Stimulated activated memory B cell treated with anti-CD40 and anti-IgM and Interleukin-4, amounts not matched to agents 10 μg/mL and 1 μg/mL and 100 μg/mL, for 72 hours (primary cell): ENCODE measurements around the gene ALKBH6.

ENCODE experiments used
- ATAC-seq: fragments of 150-1000 bp; cut with Tn5 transposase; 2 replicates; pipeline ENCODE4 v1.10.0; 2021
- H3K27ac Mint-ChIP-seq: one replicate; pipeline ENCODE4 v1.8.0; 2022; ENCODE audit warnings: mild to moderate bottlenecking, mixed read lengths
- H3K27me3 Mint-ChIP-seq: one replicate; pipeline ENCODE4 v1.8.0; 2022; ENCODE audit warnings: mixed read lengths
- H3K36me3 Mint-ChIP-seq: one replicate; pipeline ENCODE4 v1.8.0; 2022; ENCODE audit warnings: mixed read lengths
- H3K4me1 Mint-ChIP-seq: one replicate; pipeline ENCODE4 v1.8.0; 2022; ENCODE audit warnings: mixed read lengths
- H3K4me3 Mint-ChIP-seq: one replicate; pipeline ENCODE4 v1.8.0; 2022; ENCODE audit warnings: mild to moderate bottlenecking, moderate library complexity, mixed read lengths
- H3K9me3 Mint-ChIP-seq: one replicate; pipeline ENCODE4 v1.8.0; 2022; ENCODE audit warnings: mixed read lengths

ALKBH6 gene

DNA sequence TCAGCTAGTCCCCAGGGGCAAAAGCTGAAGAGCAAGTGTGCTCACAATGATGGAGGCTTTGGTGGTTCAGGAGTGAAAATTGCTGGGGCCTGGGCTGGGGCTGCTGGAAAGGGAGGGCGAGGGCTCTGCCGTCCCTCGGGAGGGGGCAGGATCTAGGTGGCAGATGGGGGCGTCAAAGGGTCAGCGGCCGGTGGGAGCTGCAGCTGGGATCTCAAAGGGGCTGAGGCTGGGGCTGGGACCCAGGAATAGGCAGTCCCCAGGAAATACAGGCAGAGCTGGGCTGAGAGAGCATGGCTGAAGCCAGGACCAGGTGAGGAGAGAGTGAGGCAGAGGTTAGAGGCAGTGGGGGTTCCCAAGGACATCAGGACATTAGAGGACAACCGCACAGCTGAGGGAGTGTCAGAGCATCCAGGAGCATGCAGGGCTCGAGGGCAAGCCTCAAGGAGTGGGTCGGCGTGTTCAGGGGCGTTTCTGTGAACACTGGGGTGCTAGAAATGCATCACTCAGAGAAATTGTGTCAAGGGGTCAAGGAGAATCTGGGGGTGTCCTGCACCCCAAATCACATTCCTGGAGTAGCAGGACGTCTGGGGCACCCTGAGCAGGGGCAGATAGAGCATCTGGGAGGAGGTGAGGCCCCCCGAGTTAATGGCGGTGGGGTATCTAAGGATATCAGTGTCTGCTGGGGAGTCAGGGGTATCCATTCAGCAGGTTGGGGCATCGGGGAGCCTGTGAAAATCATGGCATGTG, 4.2 kb downstream of the ALKBH6 start:
- Mint-ChIP-seq H3K27ac (no peak overlapping the region), H3K36me3 (peaks cover 12% of the 10 kb centered on the region), H3K4me1 (peaks cover 42% of the 10 kb centered on the region), H3K27me3 (no peaks in the 10 kb centered on the region), H3K4me3 (peak overlapping the region; percentile 48), H3K9me3 (no peaks in the 10 kb centered on the region)
- no peak for ATAC-seq

DNA sequence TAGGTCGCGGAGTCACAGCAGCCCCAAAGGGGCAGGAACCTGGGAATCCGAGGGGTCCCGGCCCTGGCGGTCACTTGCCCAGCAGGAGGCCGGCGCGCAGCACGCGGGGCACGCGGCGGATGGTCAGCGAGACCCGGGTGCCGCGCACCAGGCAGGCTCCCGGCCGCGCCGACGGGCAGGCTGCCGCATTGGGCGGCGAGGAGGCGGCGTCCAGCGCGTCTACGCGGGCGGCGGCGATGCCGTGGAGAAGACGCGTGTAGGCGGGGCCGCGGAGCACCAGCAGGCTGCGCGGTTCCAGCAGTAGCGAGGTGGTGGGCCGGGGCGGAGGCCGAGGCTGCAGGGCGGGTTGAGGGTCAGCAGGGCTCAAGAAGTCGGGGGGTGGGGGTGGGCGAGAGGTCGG, 4.8 kb downstream of the ALKBH6 start:
- Mint-ChIP-seq H3K36me3 (peaks cover 16% of the 10 kb centered on the region), H3K4me3 (peak overlapping the region; percentile 48), H3K9me3 (no peaks in the 10 kb centered on the region), H3K4me1 (peaks cover 36% of the 10 kb centered on the region), H3K27me3 (no peaks in the 10 kb centered on the region), H3K27ac (peak overlapping the region; percentile 33)
- peak; percentile 43 for ATAC-seq

DNA sequence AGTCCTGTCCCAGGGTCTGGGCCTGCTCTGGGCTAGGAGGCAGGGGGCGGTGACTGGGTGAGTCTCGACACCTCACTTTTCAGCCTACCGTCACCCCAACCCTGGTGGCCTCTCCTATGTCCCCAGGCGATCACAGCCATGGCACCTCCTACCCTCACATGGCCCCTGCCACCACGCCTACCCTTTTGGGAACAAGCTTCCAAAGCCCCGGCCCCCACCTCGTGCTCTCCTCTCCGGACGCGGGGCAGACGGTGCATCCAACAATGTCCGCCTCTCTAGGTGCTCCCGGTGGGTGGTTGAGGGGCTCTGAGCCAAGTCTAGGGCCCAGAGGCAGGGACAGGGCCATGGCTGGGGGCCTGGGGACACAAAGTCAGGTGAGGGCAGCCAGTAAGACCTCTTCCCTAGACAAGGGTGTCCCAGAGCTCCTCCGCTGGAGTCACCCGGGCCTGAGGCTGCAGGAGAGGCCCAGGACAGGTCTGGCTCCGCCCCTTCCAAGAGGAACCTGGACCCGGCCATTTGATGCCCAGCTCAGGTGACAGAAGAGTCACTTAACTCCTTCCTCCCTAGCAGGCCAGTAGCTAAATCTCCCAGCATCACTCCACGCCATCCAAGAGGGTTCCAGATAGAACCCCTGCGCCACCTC, 5.6 kb downstream of the ALKBH6 start, which contains the start of gene SYNE4:
TSS of gene SYNE4 (minus strand) at position 478 of the 643 bp plus-strand sequence. CDS start at position 346, 132 bp downstream.
- ATAC-seq = no peak
- Mint-ChIP-seq H3K4me3 (peak within 1 kb of the TSS; percentile 50), H3K27me3 (no peaks in the 10 kb centered on the region), H3K4me1 (peaks cover 28% of the 10 kb centered on the region), H3K9me3 (no peaks in the 10 kb centered on the region), H3K36me3 (peaks cover 17% of the 10 kb centered on the region), H3K27ac (peak within 1 kb of the TSS; percentile 33)

DNA sequence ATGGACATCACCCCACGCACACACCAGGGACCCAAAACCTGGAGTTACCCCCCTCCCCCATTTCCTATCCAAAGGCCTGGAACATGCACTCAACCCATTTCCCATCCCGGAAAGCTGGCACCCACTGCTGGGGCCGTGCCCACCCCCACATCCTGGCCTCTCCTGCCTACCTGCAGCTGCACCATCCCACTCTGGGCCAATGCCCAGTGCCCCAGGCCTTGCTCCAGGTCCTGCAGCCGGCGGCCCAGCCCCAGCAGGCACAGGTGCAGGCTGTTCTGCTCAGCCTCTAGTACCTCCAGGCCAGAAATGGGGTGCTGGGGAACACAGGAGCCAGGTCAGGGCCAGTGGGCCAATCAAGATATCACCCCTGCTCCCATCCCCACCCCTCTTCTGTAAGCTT, 7.1 kb downstream of the ALKBH6 start:
- ATAC-seq = no peak
- H3K27me3 Mint-ChIP-seq = no peaks in the 10 kb centered on the region
- peaks cover 21% of the 10 kb centered on the region for H3K36me3 Mint-ChIP-seq
- no peak overlapping the region for H3K27ac Mint-ChIP-seq
- H3K4me1 Mint-ChIP-seq = peaks cover 23% of the 10 kb centered on the region
- H3K4me3 Mint-ChIP-seq = no peak overlapping the region
- H3K9me3 Mint-ChIP-seq = no peaks in the 10 kb centered on the region

DNA sequence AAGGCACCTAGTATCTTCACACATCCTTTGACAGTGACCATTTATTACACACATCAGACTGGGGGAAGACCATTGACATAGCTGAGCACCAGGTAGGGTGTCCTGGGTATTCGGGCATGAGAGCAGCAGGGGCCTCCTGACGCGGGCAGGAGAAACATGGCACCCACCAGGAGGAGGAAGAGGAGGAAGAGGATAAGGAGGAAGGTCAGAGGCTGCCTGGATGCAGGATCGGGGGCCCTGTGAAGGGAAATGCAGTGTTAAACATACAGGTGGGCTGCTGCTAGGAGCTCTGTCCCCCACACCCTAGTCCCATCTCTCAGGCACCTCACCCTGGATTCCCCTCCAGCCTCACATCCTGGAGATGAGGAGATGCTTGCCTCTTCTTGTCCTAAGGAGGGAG, 10.7 kb downstream of the ALKBH6 start:
- Mint-ChIP-seq H3K4me1 (peaks cover 17% of the 10 kb centered on the region), H3K27me3 (no peaks in the 10 kb centered on the region), H3K9me3 (no peaks in the 10 kb centered on the region), H3K27ac (no peak overlapping the region), H3K36me3 (peaks cover 22% of the 10 kb centered on the region), H3K4me3 (no peak overlapping the region)
- ATAC-seq = no peak

DNA sequence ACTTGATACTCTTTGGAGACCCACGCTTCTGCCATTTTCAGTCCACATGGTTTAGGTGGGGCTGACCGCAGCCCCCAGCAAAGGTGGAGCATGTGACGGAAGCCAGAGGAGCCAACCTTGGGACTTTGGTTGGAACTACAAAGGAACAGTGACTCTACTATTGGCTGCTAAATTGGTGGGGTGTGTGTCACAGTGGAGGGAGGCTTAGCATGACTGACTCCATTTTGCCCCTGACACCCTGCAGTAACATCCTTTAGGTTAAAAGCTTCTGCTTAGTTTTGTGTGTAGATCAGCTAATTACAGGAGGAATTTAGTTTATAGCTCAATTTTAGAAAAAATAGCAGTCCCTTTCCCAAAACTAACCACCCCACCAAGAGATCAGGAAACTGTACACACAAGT, 12.4 kb downstream of the ALKBH6 start:
- Mint-ChIP-seq H3K9me3 (no peaks in the 10 kb centered on the region), H3K36me3 (peaks cover 22% of the 10 kb centered on the region), H3K27me3 (no peaks in the 10 kb centered on the region), H3K4me3 (no peak overlapping the region), H3K27ac (no peak overlapping the region), H3K4me1 (peaks cover 27% of the 10 kb centered on the region)
- no peak for ATAC-seq

DNA sequence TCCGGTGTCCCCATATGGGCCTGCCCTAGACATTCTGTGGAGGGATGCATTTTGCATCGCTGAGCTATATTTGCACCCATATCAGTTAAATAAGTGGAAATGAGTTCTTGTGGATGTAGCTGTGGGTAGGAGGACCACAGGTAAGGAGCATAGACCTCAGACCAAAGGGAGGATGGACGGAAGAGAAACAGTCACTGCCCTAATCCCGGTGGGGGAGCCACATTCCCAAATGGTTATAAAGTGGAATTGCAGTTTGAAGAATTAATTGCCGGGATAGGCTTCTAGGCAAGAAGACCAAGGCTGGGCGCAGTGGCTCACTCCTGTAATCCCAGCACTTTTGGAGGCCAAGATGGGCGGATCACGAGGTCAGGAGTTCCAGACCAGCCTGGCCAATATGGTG, 17.2 kb downstream of the ALKBH6 start:
- H3K4me1 Mint-ChIP-seq = peaks cover 57% of the 10 kb centered on the region
- no peak for ATAC-seq
- no peaks in the 10 kb centered on the region for H3K27me3 Mint-ChIP-seq
- H3K36me3 Mint-ChIP-seq = peaks cover 11% of the 10 kb centered on the region
- H3K9me3 Mint-ChIP-seq = no peaks in the 10 kb centered on the region
- H3K4me3 Mint-ChIP-seq = peak overlapping the region; percentile 98
- peak overlapping the region; percentile 90 for H3K27ac Mint-ChIP-seq

DNA sequence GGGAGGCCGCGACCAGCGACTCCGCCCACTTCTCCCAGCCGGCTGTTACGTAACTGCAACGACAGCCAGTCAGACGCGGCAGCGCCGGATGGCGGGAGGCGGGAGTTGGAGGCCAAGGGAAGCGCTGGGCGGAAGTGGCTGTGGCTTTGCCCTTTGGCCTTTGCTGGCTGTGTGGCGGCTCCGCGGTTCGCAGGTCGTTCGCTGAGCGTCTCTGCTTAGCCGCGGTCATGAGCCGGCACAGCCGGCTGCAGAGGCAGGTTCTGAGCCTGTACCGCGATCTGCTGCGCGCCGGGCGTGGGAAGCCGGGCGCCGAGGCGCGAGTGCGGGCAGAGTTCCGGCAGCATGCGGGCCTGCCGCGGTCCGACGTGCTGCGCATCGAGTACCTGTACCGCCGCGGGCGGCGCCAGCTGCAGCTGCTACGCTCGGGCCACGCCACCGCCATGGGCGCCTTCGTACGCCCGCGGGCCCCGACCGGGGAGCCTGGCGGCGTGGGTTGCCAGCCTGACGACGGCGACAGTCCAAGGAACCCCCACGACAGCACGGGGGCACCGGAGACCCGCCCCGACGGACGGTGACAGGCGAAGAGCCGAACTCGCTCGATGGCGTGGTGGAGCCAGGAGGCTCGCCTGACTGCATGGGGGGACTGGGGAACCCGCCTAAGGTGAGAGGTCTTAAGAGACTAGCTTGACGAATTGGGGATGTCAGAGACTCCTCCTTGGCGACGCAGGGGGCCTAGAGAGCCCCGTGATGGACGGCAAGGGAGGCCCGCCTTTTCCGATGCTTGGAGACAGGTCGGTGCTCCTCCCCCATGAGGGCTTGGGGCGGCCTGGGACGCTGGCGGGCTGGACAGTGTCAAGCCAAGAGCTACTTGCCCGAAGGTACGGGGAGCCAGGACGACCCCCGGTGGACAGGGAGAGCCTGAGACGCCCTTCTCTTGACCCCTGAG, 18.7 kb downstream of the ALKBH6 start, which contains the start of gene SDHAF1:
TSS of gene SDHAF1 (plus strand) at position 141 of the 946 bp plus-strand sequence. CDS start at position 228, 87 bp downstream.
- no peaks in the 10 kb centered on the region for H3K27me3 Mint-ChIP-seq
- ATAC-seq = peak; percentile 96
- peak within 1 kb of the TSS; percentile 98 for H3K4me3 Mint-ChIP-seq
- H3K36me3 Mint-ChIP-seq = no peaks in the 10 kb centered on the region
- H3K4me1 Mint-ChIP-seq = peaks cover 49% of the 10 kb centered on the region
- no peaks in the 10 kb centered on the region for H3K9me3 Mint-ChIP-seq
- peak within 1 kb of the TSS; percentile 90 for H3K27ac Mint-ChIP-seq

DNA sequence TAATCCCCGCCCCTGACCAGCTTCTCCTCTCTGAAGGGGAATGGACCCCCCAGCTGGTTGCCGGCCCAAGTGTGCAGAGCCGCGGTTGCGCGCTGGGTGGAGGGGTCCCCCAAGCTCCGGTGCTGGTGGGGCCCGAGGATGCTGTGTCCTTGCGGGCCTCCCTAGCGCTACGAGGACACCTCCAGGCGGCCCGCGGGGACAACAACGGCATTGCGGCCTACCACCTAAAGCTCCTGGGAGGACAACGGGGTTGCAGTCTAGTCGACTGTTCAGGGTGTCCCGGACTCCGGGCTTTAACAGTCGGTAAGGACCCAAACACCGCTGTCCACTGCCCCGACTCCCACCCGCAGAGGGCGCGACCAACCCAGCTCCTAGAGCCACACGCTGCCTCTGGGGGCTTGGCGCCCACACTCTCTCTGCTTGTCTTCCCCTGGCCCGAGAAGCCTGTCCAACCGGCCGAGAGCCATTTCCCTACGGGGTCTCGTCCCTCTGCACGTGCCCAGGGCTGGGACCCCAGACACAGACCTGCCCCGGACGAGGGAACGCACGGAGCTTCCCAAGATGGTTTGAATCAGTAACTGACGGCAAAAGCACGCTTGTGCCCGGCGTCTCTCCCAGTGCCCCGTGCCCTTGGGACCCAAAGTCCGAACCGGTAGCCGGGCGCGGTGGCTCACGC, 20.0 kb downstream of the ALKBH6 start:
- peak overlapping the region; percentile 72 for H3K4me3 Mint-ChIP-seq
- H3K36me3 Mint-ChIP-seq = no peaks in the 10 kb centered on the region
- no peak for ATAC-seq
- H3K9me3 Mint-ChIP-seq = no peaks in the 10 kb centered on the region
- H3K4me1 Mint-ChIP-seq = peaks cover 44% of the 10 kb centered on the region
- H3K27ac Mint-ChIP-seq = peak overlapping the region; percentile 90
- no peaks in the 10 kb centered on the region for H3K27me3 Mint-ChIP-seq

DNA sequence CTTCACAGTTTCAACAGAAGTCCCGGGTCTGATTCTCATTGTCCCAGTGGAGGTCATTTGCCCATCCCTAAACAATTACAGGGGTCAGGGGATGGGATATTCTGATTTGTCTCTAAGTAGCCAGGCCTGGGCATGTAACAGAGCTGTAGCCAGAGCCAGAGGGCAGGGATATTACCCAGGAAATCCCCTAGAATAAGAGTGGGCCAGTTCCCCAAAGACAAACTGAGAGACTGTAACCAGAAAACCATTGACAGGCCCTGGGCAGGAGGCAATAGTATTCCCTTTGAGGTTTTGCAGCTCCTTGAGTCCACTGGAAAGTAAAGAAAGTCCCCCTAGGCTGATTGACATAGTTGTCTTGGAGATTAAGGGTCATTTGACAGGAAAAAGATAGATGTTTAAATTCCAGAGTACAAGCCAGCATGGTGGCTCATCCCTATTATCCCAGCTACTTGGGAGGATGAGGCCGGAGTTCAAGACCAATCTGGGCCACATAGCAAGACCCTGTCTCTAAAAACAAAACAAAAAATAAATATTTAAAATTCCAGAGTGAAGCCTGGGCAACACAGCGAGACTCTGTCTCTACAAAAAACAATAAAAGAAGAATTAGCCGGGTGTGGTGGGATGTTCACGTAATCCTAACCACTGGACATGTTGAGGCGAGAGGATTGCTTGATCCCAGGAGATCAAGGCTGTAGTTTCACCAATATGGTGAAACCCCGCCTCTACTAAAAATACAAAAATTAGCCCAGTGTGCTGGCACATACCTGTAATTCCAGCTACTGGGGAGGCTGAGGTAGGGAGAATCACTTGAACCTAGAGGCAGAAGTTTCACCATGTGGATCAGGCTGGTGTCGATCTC, 20.9 kb downstream of the ALKBH6 start:
- no peak overlapping the region for H3K27ac Mint-ChIP-seq
- no peak for ATAC-seq
- H3K4me1 Mint-ChIP-seq = peaks cover 41% of the 10 kb centered on the region
- no peaks in the 10 kb centered on the region for H3K9me3 Mint-ChIP-seq
- no peak overlapping the region for H3K4me3 Mint-ChIP-seq
- H3K27me3 Mint-ChIP-seq = no peaks in the 10 kb centered on the region
- H3K36me3 Mint-ChIP-seq = no peaks in the 10 kb centered on the region

DNA sequence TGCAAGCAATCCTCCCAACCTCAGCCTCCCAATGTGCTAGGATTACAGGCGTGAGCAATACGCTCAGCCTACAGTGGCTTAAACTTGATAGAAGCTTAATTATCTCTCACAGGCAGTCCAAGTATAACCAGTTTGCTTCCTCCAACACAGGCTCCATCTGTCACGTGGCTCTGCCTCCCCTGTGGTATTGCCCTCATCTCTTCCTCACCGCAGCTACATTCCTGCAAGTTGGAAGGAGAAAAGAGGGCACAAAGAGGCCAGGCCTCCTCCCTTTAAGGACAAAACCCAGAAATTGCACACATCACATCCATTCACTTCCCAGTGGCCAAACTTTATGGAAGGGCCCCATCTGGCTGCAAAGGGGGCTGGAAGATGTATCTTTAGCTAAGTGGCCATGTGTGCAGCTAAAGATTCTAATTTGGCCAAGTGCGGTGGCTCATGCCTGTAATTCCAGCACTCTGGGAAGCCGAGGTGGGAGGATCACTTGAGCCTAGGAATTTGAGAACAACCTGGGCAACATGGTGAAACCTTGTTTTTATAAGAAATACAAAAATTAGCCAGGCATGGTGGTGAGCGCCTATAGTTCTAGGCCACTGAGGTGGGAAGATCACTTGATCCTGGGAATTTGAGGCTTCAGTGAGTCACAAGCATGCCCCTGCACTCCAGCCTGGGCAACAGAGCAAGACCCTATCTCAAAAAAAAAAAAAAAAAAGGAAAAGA, 22.1 kb downstream of the ALKBH6 start:
- H3K4me3 Mint-ChIP-seq = no peak overlapping the region
- no peak for ATAC-seq
- no peak overlapping the region for H3K27ac Mint-ChIP-seq
- peaks cover 35% of the 10 kb centered on the region for H3K4me1 Mint-ChIP-seq
- H3K27me3 Mint-ChIP-seq = peaks cover 11% of the 10 kb centered on the region
- no peaks in the 10 kb centered on the region for H3K36me3 Mint-ChIP-seq
- no peaks in the 10 kb centered on the region for H3K9me3 Mint-ChIP-seq

DNA sequence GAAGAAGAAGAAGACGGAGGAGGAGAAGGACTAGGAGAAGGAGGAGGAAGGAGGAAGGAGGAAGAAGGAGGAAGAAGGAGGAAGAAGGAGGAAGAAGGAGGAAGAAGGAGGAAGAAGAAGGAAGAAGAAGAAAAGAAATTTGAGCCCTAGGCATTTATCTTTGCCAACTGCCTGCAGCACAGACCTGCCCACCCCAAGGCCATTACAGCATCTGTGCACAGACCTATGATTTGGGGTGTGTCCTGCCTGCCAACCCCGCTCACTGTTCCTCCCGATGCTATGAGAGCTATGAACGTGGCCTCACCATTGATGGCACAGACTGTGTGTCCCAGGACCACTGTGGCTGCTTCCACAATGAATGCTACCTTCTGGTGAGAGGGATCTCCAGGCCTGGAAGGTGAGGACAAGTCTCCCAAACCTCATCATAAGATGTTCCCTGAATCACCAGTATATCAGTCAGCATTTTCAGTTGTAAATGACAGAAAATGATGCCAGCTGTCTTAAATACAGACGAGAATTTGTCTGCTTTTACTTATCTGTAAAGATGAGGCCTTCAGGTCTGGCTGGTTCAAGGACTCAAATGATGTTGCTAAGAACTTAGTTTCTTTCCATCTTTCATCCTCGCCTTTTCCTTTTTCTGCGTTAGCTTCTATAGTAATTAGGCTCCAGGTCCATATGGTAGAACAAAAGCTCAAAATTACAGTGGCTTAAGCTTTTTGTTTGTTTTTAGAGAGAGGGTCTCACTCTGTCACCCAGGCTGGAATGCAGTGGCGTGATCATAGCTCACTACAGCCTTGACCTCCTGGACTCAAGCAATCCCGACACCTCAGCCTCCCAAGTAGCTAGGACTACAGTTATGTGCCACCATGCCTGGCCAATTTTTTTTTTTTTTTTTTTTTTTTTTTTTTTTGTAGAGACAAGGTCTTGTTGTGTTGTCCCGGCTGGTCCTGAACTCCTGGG, 23.0 kb downstream of the ALKBH6 start:
- H3K36me3 Mint-ChIP-seq = no peaks in the 10 kb centered on the region
- no peak overlapping the region for H3K4me3 Mint-ChIP-seq
- ATAC-seq = no peak
- H3K27me3 Mint-ChIP-seq = peaks cover 19% of the 10 kb centered on the region
- no peak overlapping the region for H3K27ac Mint-ChIP-seq
- no peaks in the 10 kb centered on the region for H3K9me3 Mint-ChIP-seq
- H3K4me1 Mint-ChIP-seq = peaks cover 33% of the 10 kb centered on the region

DNA sequence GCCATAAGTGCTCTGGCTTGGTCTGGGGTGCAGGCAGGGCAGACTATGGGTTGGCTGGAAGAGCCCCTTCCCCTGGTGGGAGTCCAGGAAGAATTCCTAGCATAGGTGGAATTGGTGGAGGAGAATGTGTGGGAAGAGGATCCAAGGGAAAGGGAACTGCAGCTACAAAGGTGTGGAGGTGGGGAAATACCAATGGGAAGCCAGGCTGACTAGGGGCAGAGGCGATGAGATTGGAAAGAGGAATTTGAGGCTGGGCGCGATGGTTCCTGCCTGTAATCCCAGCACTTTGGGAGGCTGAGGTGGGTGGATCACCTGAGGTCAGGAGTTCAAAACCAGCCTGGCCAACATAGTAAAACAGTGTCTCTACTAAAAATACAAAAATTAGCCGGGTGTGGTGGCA, 23.9 kb downstream of the ALKBH6 start:
- no peaks in the 10 kb centered on the region for H3K36me3 Mint-ChIP-seq
- no peaks in the 10 kb centered on the region for H3K9me3 Mint-ChIP-seq
- ATAC-seq = no peak
- H3K27me3 Mint-ChIP-seq = peaks cover 28% of the 10 kb centered on the region
- H3K27ac Mint-ChIP-seq = no peak overlapping the region
- H3K4me1 Mint-ChIP-seq = peaks cover 26% of the 10 kb centered on the region
- no peak overlapping the region for H3K4me3 Mint-ChIP-seq
